ENCODE results near the gene OSBPL7. TPM values are rescaled to one million over a fixed set of nuclear protein-coding genes. Genes with fewer than 3 reads are reported as not detected.

The OSBPL7 gene
- total and polyA plus RNA-seq, 2 of the 13 experiments (the other 11 are each of a cell fraction or from before 2014, with no cell fraction given): 4.7 to 6.6 TPM

- intact Hi-C loops (cut with micrococcal nuclease; ENCODE audit: unreplicated experiment): no loop called here
Observed at GRCh38 chr17:47818002-47818695, 3.4 kb downstream of the OSBPL7 start.

GRCh38 chr17:47816947-47817346 lies 4.6 kb downstream of the OSBPL7 start:
- H3K4me2 ChIP-seq (ENCODE audit: low read depth, low read length): no peak overlapping the region
- H3K9ac ChIP-seq (ENCODE audit: insufficient read depth, low read depth, low read length): no peak overlapping the region
- ChIA-PET CTCF (ENCODE audit: low intra/inter-chr PET ratio, low total read pairs) (no interaction called here), POLR2A (no interaction called here)
- H4K20me1 ChIP-seq (ENCODE audit: insufficient read depth, low read length): no peaks in the 10 kb centered on the region
- no peak for DNase-seq (ENCODE audit: low spot score)
- 95% methylated on average over 10 of the region's 10 CpGs for WGBS (ENCODE audit: low lambda C conversion rate)
- H2AFZ ChIP-seq (ENCODE audit: low read length): no peak overlapping the region
- no TSS peak for BruUV-seq (replicated peaks)
- no peak for ATAC-seq
- in situ Hi-C loops (cut with HindIII; ENCODE audit: extremely low pct_ligation_motif_present, low pct_unique_long_range_greater_than_20kb) (no loop called here), intact Hi-C loops (cut with micrococcal nuclease; ENCODE audit: unreplicated experiment) (no loop called here)
- peaks cover 14% of the 10 kb centered on the region for H3K4me1 ChIP-seq (ENCODE audit: insufficient read depth, low read length)
- no peaks in the 10 kb centered on the region for H3K79me2 ChIP-seq (ENCODE audit: insufficient read depth, low read length)
- no peak overlapping the region for H3K4me3 ChIP-seq (replicated peaks in 1 of 3; ENCODE audit: insufficient read depth in 1 of 3, low read depth in 2 of 3, low read length in 3 of 3)
- peaks cover 16 to 25% of the 10 kb centered on the region in 2 experiments; a peak in 4 of 5 replicates for H3K36me3 ChIP-seq (replicated peaks in 1 of 2; ENCODE audit: control insufficient read depth in 1 of 2, insufficient read depth in 2 of 2, low read length in 2 of 2)
- no peaks in the 10 kb centered on the region for H3K9me3 ChIP-seq (ENCODE audit: low read length)
- no peaks in the 10 kb centered on the region; a peak in 1 of 5 replicates for H3K27me3 ChIP-seq (ENCODE audit: control insufficient read depth in 1 of 2, insufficient read depth in 2 of 2, low read length in 2 of 2)
- no peak overlapping the region for H3K27ac ChIP-seq (ENCODE audit: extremely low read length, insufficient read depth, low read length)
- FAIRE-seq: no peak
- TF ChIP-seq FOXO4 (CRISPR knock-in tag; conservative IDR thresholded peaks at IDR 0.05) (no peak), ZNF83 (CRISPR knock-in tag; IDR thresholded peaks at IDR 0.05; ENCODE audit: borderline replicate concordance) (no peak), ZBED4 (CRISPR knock-in tag; IDR thresholded peaks at IDR 0.05; ENCODE audit: borderline replicate concordance) (no peak), ZBTB3 (CRISPR knock-in tag; IDR thresholded peaks at IDR 0.05; ENCODE audit: borderline replicate concordance, low read depth) (no peak), TOE1 (CRISPR knock-in tag; IDR thresholded peaks at IDR 0.05) (no peak), ETV5 (CRISPR knock-in tag; IDR thresholded peaks at IDR 0.05; ENCODE audit: borderline replicate concordance) (no peak), ZNF274 (CRISPR knock-in tag; IDR thresholded peaks at IDR 0.05) (no peak)
- TF ChIP-seq, protein P1, sequence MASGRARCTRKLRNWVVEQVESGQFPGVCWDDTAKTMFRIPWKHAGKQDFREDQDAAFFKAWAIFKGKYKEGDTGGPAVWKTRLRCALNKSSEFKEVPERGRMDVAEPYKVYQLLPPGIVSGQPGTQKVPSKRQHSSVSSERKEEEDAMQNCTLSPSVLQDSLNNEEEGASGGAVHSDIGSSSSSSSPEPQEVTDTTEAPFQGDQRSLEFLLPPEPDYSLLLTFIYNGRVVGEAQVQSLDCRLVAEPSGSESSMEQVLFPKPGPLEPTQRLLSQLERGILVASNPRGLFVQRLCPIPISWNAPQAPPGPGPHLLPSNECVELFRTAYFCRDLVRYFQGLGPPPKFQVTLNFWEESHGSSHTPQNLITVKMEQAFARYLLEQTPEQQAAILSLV (CRISPR knock-in tag; IDR thresholded peaks at IDR 0.05; ENCODE audit: borderline replicate concordance): no peak

More at GRCh38 chr17:47818002-47818695, 3.4 kb downstream of the OSBPL7 start:
- FAIRE-seq (no peak), DNase-seq (ENCODE audit: low spot score) (no peak), ATAC-seq (no peak)
- H3K9me3 ChIP-seq (ENCODE audit: low read length): no peaks in the 10 kb centered on the region
- no peak overlapping the region for H2AFZ ChIP-seq (ENCODE audit: low read length)
- no peaks in the 10 kb centered on the region; a peak in 1 of 5 replicates for H3K27me3 ChIP-seq (ENCODE audit: control insufficient read depth in 1 of 2, insufficient read depth in 2 of 2, low read length in 2 of 2)
- H3K27ac ChIP-seq (ENCODE audit: extremely low read length, insufficient read depth, low read length): no peak overlapping the region
- H3K79me2 ChIP-seq (ENCODE audit: insufficient read depth, low read length): no peaks in the 10 kb centered on the region
- H3K4me1 ChIP-seq (ENCODE audit: insufficient read depth, low read length): peaks cover 19% of the 10 kb centered on the region
- H4K20me1 ChIP-seq (ENCODE audit: insufficient read depth, low read length): no peaks in the 10 kb centered on the region
- peaks cover 15 to 25% of the 10 kb centered on the region in 2 experiments; a peak in 4 of 5 replicates for H3K36me3 ChIP-seq (replicated peaks in 1 of 2; ENCODE audit: control insufficient read depth in 1 of 2, insufficient read depth in 2 of 2, low read length in 2 of 2)
- in situ Hi-C loops (cut with HindIII; ENCODE audit: extremely low pct_ligation_motif_present, low pct_unique_long_range_greater_than_20kb): no loop called here
- H3K4me3 ChIP-seq (replicated peaks in 1 of 3; ENCODE audit: insufficient read depth in 1 of 3, low read depth in 2 of 3, low read length in 3 of 3): no peak overlapping the region
- ChIA-PET CTCF (ENCODE audit: low intra/inter-chr PET ratio, low total read pairs) (no interaction called here), POLR2A (no interaction called here)
- TF ChIP-seq RAD21 (CRISPR knock-in tag; IDR thresholded peaks at IDR 0.05) (no peak), KDM1A (CRISPR knock-in tag; IDR thresholded peaks at IDR 0.05) (no peak)
- no peak overlapping the region for H3K9ac ChIP-seq (ENCODE audit: insufficient read depth, low read depth, low read length)
- no peak overlapping the region for H3K4me2 ChIP-seq (ENCODE audit: low read depth, low read length)
- WGBS (ENCODE audit: low lambda C conversion rate): 93% methylated on average over 7 of the region's 11 CpGs
- BruUV-seq (replicated peaks): no TSS peak

All from HepG2 (cell line).